Measurements from ENCODE around the gene STYXL2. TPM values are rescaled to one million over a fixed set of nuclear protein-coding genes. Genes with fewer than 3 reads are reported as not detected.

STYXL2 gene
- total and polyA plus RNA-seq, 2 of the 8 experiments (the other 6 are each of a cell fraction or from before 2014, with no cell fraction given): 0.09 to 0.22 TPM

- TF ChIP-seq RFX5 (IDR thresholded peaks at IDR 0.05; ENCODE audit: borderline replicate concordance, low read depth, low read length): no peak
- TF ChIP-seq, protein P1, sequence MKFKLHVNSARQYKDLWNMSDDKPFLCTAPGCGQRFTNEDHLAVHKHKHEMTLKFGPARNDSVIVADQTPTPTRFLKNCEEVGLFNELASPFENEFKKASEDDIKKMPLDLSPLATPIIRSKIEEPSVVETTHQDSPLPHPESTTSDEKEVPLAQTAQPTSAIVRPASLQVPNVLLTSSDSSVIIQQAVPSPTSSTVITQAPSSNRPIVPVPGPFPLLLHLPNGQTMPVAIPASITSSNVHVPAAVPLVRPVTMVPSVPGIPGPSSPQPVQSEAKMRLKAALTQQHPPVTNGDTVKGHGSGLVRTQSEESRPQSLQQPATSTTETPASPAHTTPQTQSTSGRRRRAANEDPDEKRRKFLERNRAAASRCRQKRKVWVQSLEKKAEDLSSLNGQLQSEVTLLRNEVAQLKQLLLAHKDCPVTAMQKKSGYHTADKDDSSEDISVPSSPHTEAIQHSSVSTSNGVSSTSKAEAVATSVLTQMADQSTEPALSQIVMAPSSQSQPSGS (IDR thresholded peaks at IDR 0.05; ENCODE audit: low read length): no peak
These were observed 6.9 kb downstream of the STYXL2 start (continued) for GRCh38 chr1:167100730-167101129.
